NB4 (cell line): Measurements from ENCODE around the gene CAMTA1.

Source experiments
- DNase-seq: peaks from one replicate; pipeline ENCODE4 v3.0.0; 2010; ENCODE audit warnings: low read depth
- H3K4me3 ChIP-seq: one replicate; pipeline ENCODE4 v1.5.1; 2011; ENCODE audit warnings: mild to moderate bottlenecking, low read depth, low read length, moderate library complexity
- MAX ChIP-seq: IDR thresholded peaks from 2 replicates; pipeline ENCODE4 v1.6.1; 2011; ENCODE audit warnings: low read depth, low read length
- MYC ChIP-seq: IDR thresholded peaks from 2 replicates; pipeline ENCODE4 v1.6.1; 2011; ENCODE audit warnings: low read depth, low read length
- POLR2A ChIP-seq: IDR thresholded peaks from 2 replicates; pipeline ENCODE4 v1.6.1; 2011; ENCODE audit warnings: mild to moderate bottlenecking; ENCODE audit not compliant: insufficient read length; ENCODE audit errors: extremely low read depth
- TF ChIP-seq, protein P1 (sequence below): IDR thresholded peaks from one replicate; pipeline ENCODE4 v1.5.1; 2012; ENCODE audit warnings: low read depth, low read length

Gene CAMTA1

GRCh38 chr1:7130127-7130526, 344.9 kb downstream of the CAMTA1 start:
- DNase-seq, result no peak
- H3K4me3 ChIP-seq, result no peak overlapping the region
- no peak for TF ChIP-seq MYC
- TF ChIP-seq, protein P1, sequence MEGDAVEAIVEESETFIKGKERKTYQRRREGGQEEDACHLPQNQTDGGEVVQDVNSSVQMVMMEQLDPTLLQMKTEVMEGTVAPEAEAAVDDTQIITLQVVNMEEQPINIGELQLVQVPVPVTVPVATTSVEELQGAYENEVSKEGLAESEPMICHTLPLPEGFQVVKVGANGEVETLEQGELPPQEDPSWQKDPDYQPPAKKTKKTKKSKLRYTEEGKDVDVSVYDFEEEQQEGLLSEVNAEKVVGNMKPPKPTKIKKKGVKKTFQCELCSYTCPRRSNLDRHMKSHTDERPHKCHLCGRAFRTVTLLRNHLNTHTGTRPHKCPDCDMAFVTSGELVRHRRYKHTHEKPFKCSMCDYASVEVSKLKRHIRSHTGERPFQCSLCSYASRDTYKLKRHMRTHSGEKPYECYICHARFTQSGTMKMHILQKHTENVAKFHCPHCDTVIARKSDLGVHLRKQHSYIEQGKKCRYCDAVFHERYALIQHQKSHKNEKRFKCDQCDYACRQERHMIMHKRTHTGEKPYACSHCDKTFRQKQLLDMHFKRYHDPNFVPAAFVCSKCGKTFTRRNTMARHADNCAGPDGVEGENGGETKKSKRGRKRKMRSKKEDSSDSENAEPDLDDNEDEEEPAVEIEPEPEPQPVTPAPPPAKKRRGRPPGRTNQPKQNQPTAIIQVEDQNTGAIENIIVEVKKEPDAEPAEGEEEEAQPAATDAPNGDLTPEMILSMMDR, result no peak
- TF ChIP-seq POLR2A, result no peak
- no peak for TF ChIP-seq MAX

DNA sequence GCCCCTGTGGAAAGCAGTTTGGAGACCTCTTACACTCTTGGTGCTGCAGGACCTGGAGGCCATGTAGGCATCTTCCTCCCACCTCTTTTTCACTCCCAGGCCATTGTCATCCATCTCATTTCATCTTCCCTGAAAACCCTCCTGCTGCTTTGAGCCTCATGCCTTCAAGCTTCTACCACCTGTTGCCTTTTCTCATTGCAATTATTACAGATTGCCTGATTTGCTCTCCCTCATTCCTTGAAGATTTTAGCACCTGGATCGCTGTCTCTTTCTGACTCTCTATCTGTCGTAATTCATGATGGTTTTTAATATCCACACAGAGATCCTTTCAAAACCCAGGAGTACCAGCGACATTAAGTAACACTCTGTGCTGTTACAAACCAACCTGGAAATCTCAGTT, 350.2 kb downstream of the CAMTA1 start:
- H3K4me3 ChIP-seq, result no peak overlapping the region
- TF ChIP-seq POLR2A, result no peak
- TF ChIP-seq, protein P1, result no peak
- no peak for TF ChIP-seq MYC
- TF ChIP-seq MAX, result no peak
- DNase-seq, result no peak

DNA sequence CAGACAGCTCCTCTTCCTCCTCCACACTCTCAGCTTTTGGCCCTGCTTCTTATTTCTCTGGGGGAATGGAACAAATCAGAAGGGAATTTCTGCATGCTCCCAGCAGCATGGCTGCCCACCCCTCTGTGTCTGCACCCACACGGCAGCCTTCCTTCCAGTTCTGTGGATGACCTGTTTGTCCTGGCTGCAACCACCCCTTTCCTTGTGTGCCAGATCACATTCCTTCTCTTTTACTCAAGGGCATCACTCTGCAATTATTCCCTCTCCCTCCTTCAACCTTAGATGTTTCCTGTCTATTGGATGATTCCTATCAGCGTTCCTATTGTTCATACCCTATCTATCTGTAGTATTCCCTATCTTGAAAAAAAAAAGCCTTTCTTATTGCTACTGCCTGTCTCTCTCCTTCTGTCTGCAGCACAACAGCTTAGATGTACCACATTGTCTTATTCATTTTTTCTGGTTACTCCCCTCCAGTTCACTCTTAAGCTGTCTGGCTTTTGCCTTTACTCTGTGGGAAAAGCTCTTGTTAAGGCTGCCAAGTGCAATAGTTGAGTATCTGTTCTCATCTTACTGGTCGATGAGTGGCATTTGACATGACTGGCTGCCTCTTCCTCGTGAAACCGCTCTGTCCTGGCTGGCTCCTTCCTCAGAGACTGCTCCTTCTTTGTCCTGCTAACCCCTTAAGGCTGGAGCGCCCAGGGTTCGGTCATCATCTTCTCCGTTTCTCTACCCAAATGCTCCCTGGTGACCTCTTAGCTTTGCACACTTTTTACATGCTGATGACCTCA, 351.1 kb downstream of the CAMTA1 start:
- TF ChIP-seq, protein P1, result no peak
- no peak for TF ChIP-seq MYC
- TF ChIP-seq MAX, result no peak
- no peak for TF ChIP-seq POLR2A
- no peak overlapping the region for H3K4me3 ChIP-seq
- no peak for DNase-seq

- no peak for DNase-seq
- no peak overlapping the region for H3K4me3 ChIP-seq
- TF ChIP-seq POLR2A (no peak), MYC (no peak), MAX (no peak)
- TF ChIP-seq, protein P1, result no peak
Measured at GRCh38 chr1:7140251-7140650, 355.0 kb downstream of the CAMTA1 start.

DNA sequence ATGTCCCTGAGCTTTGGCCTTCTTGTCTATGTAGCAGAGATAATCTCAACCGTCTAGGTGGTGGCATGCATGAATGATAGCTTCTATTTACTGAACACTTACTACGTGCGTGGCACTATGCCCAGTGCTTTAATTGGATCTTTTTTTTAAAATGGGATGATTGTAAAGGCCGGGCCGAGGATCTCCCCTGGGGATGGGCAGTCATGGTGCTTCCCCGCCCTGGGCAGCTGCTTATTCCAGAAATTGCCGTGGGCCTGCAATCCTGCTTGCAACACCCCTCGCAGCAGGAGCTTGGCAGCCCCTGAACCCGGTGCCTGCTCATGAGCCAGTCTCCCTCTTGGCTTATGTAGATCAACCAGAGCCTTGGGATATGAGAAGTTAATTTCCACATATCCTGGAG, 360.7 kb downstream of the CAMTA1 start:
- H3K4me3 ChIP-seq, result no peak overlapping the region
- TF ChIP-seq POLR2A (no peak), MYC (no peak), MAX (no peak)
- TF ChIP-seq, protein P1, result no peak
- no peak for DNase-seq
